Neural progenitor cell (in vitro differentiated cells): ENCODE data around the gene PDIA2. TPM values are rescaled to one million over a fixed set of nuclear protein-coding genes. Genes with fewer than 3 reads are reported as not detected.

Experiments used
- DNase-seq: peaks from one replicate; pipeline ENCODE4 v3.0.0-alpha.2; 2016; ENCODE audit warnings: low spot score
- H2AFZ ChIP-seq: fragments of 200-600 bp; sonication (generic); replicated peaks from 2 replicates; pipeline ENCODE4 v1.6.1; 2016; ENCODE audit warnings: antibody characterized with exemption
- H3F3A ChIP-seq: fragments of 200-600 bp; sonication (generic); 2 replicates; pipeline ENCODE4 v1.6.1; 2016; ENCODE audit warnings: antibody characterized with exemption, low read depth
- H3K27ac ChIP-seq: fragments of 200-600 bp; sonication (generic); 2 replicates; pipeline ENCODE4 v1.5.1; 2016; ENCODE audit warnings: mild to moderate bottlenecking
- H3K27me3 ChIP-seq: fragments of 200-600 bp; sonication (generic); 2 replicates; pipeline ENCODE4 v1.6.1; 2016; ENCODE audit warnings: mild to moderate bottlenecking, moderate library complexity
- H3K36me3 ChIP-seq: fragments of 200-600 bp; sonication (generic); 2 replicates; pipeline ENCODE4 v1.5.1; 2016
- H3K4me1 ChIP-seq: fragments of 200-600 bp; sonication (generic); 2 replicates; pipeline ENCODE4 v1.6.1; 2016; ENCODE audit warnings: mixed run types
- H3K4me2 ChIP-seq: fragments of 200-600 bp; sonication (generic); 2 replicates; pipeline ENCODE4 v1.6.1; 2016
- H3K4me3 ChIP-seq: fragments of 200-600 bp; sonication (generic); 2 replicates; pipeline ENCODE4 v1.5.1; 2016
- H3K79me2 ChIP-seq: fragments of 200-600 bp; sonication (generic); 2 replicates; pipeline ENCODE4 v1.6.1; 2016; ENCODE audit warnings: low read depth
- H3K9ac ChIP-seq: fragments of 200-600 bp; sonication (generic); 2 replicates; pipeline ENCODE4 v1.6.1; 2016
- H3K9me3 ChIP-seq: fragments of 200-600 bp; sonication (generic); 2 replicates; pipeline ENCODE4 v1.5.1; 2016; ENCODE audit warnings: low read depth
- H4K20me1 ChIP-seq: fragments of 200-600 bp; sonication (generic); 2 replicates; pipeline ENCODE4 v1.6.1; 2016; ENCODE audit warnings: low read depth
- H3K27ac Mint-ChIP-seq: 3 replicates; pipeline ENCODE4 v1.8.0; 2021; ENCODE audit warnings: mixed read lengths
- H3K27me3 Mint-ChIP-seq: 2 replicates; pipeline ENCODE4 v1.8.0; 2022; ENCODE audit warnings: low read depth, mild to moderate bottlenecking, inconsistent platforms, moderate library complexity, mixed read lengths; ENCODE audit not compliant: insufficient read depth
- H3K36me3 Mint-ChIP-seq: 3 replicates; pipeline ENCODE4 v1.8.0; 2021; ENCODE audit warnings: mixed read lengths
- H3K4me1 Mint-ChIP-seq: 3 replicates; pipeline ENCODE4 v1.8.0; 2021; ENCODE audit warnings: mixed read lengths
- H3K4me3 Mint-ChIP-seq: 3 replicates; pipeline ENCODE4 v1.8.0; 2021; ENCODE audit warnings: mild to moderate bottlenecking, moderate library complexity, mixed read lengths
- H3K9me3 Mint-ChIP-seq: 3 replicates; pipeline ENCODE4 v1.8.0; 2020; ENCODE audit warnings: mixed read lengths
- CTCF ChIP-seq: fragments of 200-600 bp; sonication (generic); IDR thresholded peaks from 2 replicates; pipeline ENCODE4 v1.5.1; 2017; ENCODE audit warnings: antibody characterized with exemption, mild to moderate bottlenecking
- EZH2 ChIP-seq: fragments of 200-600 bp; sonication (generic); IDR thresholded peaks from 2 replicates; pipeline ENCODE4 v1.6.1; 2017; ENCODE audit warnings: antibody characterized with exemption, mild to moderate bottlenecking, moderate library complexity
- EZH2phosphoT487 ChIP-seq: fragments of 200-600 bp; sonication (generic); IDR thresholded peaks from 2 replicates; pipeline ENCODE4 v1.6.1; 2017; ENCODE audit warnings: antibody characterized with exemption
- total RNA-seq: library from RNA; depleted of rRNA; stranded (reverse); fragments of >200 nt; gene quantifications from 2 replicates; pipeline ENCODE4 v1.2.3, GENCODE V29; 2015; ENCODE audit warnings: low replicate concordance

PDIA2 gene
- total RNA-seq, 1 donor from 2014 or later, result not detected

DNA sequence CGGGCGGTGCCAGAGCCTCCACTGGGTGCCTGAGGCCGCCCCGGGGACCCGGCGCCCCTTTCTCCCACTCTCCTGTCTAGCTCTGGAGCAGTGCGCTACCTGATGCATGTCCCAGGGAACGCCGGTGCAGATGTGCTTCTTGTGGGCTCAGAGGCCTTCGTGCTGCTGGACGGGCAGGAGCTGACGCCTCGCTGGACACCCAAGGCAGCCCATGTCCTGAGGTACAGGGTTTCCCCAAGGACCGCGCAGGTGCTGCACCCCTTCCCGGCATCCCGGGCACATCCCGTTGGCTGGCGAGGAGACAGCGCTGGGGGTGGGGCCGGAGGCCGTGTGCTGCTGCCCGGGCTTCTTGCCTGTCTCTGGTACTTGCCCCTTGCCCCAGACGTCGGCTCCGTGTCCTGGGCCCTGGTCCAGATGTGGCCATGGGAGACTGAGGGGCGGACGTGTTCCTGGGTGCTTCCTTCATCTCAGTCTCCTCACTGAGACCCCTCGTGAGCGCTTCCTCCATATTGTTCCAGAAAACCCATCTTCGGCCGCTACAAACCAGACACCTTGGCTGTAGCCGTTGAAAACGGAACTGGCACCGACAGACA, 19.7 kb upstream of the PDIA2 start:
- Mint-ChIP-seq H3K27me3 (peaks cover 8% of the 10 kb centered on the region), H3K27ac (no peak overlapping the region), H3K9me3 (no peaks in the 10 kb centered on the region), H3K4me3 (no peak overlapping the region), H3K4me1 (peaks cover 4% of the 10 kb centered on the region), H3K36me3 (peaks cover 15% of the 10 kb centered on the region)
- TF ChIP-seq CTCF, result no peak
- no peak for TF ChIP-seq EZH2
- TF ChIP-seq EZH2phosphoT487, result no peak
- no peaks in the 10 kb centered on the region for H3K9me3 ChIP-seq
- H3K4me2 ChIP-seq, result no peak overlapping the region
- H3K4me3 ChIP-seq, result no peak overlapping the region
- H3K27ac ChIP-seq, result no peak overlapping the region
- no peak overlapping the region for H3K9ac ChIP-seq
- H2AFZ ChIP-seq, result no peak overlapping the region
- DNase-seq, result no peak
- H3K79me2 ChIP-seq, result no peaks in the 10 kb centered on the region
- no peaks in the 10 kb centered on the region for H3K27me3 ChIP-seq
- H3K4me1 ChIP-seq, result no peaks in the 10 kb centered on the region
- no peaks in the 10 kb centered on the region for H4K20me1 ChIP-seq
- no peaks in the 10 kb centered on the region for H3K36me3 ChIP-seq
- H3F3A ChIP-seq, result peaks cover 15% of the 10 kb centered on the region

DNA sequence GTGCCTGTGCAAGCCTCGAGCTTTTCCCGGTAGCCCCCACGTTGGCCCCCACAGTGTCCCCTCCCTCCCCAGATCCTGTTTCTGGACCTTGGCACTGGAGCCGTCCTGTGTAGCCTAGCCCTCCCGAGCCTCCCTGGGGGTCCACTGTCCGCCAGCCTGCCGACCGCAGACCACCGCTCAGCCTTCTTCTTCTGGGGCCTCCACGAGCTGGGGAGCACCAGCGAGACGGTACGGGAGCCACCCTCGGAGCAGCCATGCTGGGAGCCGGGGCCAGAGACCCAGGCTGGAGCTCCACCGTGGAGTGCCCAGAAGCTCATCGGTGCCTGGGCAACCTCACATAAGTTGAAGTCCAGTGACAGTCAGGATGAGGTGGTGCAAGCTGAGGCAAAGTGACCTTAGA, 19.0 kb upstream of the PDIA2 start:
- Histone ChIP-seq H3K9ac (no peak overlapping the region), H3K4me3 (no peak overlapping the region), H3K4me1 (no peaks in the 10 kb centered on the region), H3K36me3 (no peaks in the 10 kb centered on the region), H3K27ac (no peak overlapping the region), H3K4me2 (no peak overlapping the region), H2AFZ (no peak overlapping the region), H3K79me2 (no peaks in the 10 kb centered on the region), H4K20me1 (no peaks in the 10 kb centered on the region), H3F3A (peaks cover 19% of the 10 kb centered on the region), H3K27me3 (no peaks in the 10 kb centered on the region), H3K9me3 (no peaks in the 10 kb centered on the region)
- TF ChIP-seq CTCF, result no peak
- no peak for TF ChIP-seq EZH2phosphoT487
- no peak for TF ChIP-seq EZH2
- Mint-ChIP-seq H3K27me3 (peaks cover 8% of the 10 kb centered on the region), H3K27ac (no peak overlapping the region), H3K4me3 (no peak overlapping the region), H3K36me3 (peaks cover 14% of the 10 kb centered on the region), H3K9me3 (no peaks in the 10 kb centered on the region), H3K4me1 (peaks cover 7% of the 10 kb centered on the region)
- no peak for DNase-seq

GRCh38 chr16:264440-264951, 18.5 kb upstream of the PDIA2 start:
- no peak for DNase-seq
- no peaks in the 10 kb centered on the region for H3K79me2 ChIP-seq

More at GRCh38 chr16:264440-264951, 18.5 kb upstream of the PDIA2 start:
- H3K9ac ChIP-seq, result no peak overlapping the region
- H3K27me3 ChIP-seq, result no peaks in the 10 kb centered on the region
- H3F3A ChIP-seq, result peaks cover 19% of the 10 kb centered on the region
- Mint-ChIP-seq H3K27me3 (peaks cover 5% of the 10 kb centered on the region), H3K9me3 (no peaks in the 10 kb centered on the region), H3K4me1 (peaks cover 7% of the 10 kb centered on the region), H3K4me3 (no peak overlapping the region), H3K36me3 (peaks cover 10% of the 10 kb centered on the region), H3K27ac (no peak overlapping the region)
- no peaks in the 10 kb centered on the region for H3K4me1 ChIP-seq
- no peaks in the 10 kb centered on the region for H4K20me1 ChIP-seq
- no peak overlapping the region for H3K4me2 ChIP-seq
- H2AFZ ChIP-seq, result no peak overlapping the region
- H3K36me3 ChIP-seq, result no peaks in the 10 kb centered on the region
- TF ChIP-seq EZH2phosphoT487, result no peak
- no peak for TF ChIP-seq EZH2
- TF ChIP-seq CTCF, result no peak
- no peak overlapping the region for H3K4me3 ChIP-seq
- H3K9me3 ChIP-seq, result no peaks in the 10 kb centered on the region
- H3K27ac ChIP-seq, result no peak overlapping the region
